GM11168 (cell line): ENCODE results near the gene ULK4.
"Not testable (repeated sequence)": the region's sequence is repeated elsewhere in the genome, so short reads cannot be mapped to it uniquely, and the experiment has no call there.

Experiments used
- in situ Hi-C: fragments of 300-500 bp; cut with MboI; formaldehyde crosslinking; loops from one replicate; pipeline ENCODE4 v1.12.0; 2022; ENCODE audit warnings: low sequenced_read_pairs; ENCODE audit not compliant: unreplicated experiment

ULK4 gene

DNA sequence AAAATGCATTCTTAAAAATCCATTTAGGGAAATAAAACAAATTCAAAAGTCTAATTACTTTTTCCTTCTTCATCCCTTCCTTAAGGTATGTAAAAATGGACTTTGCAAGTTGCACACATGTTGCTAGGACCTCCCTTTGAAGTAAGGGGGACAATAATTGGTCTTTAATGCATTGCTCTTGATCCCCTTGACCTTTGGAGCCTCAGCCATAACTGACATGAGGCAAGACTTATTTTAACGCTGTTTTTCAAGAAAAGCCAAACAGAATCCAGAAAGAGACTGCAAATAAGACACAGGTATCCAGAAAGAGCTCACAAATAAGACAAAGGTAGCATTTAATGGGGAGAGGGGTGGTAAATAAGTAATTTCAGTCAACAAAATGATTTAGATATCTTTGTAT, 301.4 kb downstream of the ULK4 start:
- in situ Hi-C loops = no loop called here

DNA sequence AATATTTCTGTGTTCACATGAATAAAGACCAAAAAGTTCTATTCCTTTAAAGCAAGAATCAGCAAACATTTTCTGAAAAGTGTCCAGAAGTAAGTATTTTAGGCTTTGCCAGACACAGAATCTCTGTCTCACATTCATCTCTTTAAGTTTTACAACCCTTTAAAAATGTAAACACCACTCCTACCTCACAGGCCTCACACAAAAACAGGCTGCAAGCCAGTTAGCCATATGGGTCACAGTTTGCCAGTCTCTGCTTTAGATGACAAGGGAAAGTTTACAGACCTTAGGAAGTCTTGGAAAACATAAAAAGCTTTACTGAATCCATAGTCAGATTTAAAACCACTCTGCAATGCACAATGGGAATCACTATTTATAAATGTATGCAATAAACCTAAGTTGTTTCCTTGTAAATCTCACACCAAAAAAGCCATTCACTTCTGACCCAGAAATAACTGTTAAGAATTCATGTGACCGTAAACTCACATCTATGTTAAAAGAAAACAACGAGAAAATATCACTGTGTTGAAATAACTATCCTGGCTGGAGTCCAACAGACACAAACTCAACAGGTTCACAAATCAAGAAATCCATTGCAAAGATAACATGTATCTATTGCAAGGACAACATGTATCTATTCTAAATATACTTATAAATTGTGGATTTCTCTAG, 308.2 kb downstream of the ULK4 start:
- in situ Hi-C loops = no loop called here

DNA sequence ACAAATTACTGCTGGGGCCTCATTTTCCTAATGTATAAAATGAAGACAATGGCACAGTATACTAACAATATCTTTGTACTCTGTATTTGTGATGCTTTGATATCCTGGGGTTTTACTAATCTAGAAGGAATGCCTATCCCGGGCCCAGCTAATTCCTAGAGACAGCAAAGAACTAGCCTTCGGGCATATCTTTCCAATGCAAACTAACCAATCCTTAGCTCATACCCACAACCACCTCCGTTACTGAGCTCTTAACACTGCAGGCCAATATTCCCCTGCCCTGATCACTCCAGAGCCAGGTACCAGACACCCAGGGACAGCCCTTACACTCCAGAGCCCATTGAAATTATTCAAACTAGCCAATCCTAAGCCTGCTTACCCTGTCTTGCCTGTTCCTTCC, 309.0 kb downstream of the ULK4 start:
- in situ Hi-C loops = no loop called here

DNA sequence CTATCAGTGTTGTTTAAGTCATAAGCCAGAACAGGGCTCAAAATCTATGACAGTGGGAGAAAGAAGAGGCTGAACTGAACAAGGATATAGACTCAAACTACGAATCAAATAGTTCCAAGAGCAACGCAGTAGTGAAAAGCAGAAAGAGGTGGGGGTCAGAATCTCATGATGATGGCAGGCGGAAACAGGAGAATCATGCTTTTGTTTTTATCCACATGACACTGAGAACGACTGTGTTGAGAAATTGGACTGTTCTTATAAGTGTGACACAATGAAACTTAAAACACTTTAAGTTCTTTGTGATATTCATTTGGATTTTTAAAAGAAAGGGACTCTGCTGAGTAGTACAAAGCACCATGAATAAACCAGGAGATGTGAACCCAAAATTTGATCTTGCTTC, 309.4 kb downstream of the ULK4 start:
- in situ Hi-C loops = no loop called here

DNA sequence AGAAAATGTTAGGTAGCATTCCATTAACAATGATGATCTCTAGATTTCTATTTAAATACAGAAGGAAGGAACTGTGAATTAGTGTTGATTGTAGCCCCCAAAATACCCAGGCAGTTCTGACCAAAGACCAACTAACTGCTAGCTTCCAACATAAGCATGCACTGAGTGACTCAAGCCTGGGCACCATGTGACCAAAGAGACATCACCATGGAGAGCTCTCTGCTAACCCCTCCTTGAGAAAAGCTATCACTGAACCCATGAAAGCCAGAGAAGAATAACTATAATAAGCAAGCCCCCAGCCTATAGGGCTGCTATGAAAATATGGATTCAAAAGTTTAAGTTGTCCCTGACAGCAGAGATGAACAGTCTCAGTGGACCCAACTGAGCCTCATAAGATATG, 310.2 kb downstream of the ULK4 start:
- in situ Hi-C loops = no loop called here

DNA sequence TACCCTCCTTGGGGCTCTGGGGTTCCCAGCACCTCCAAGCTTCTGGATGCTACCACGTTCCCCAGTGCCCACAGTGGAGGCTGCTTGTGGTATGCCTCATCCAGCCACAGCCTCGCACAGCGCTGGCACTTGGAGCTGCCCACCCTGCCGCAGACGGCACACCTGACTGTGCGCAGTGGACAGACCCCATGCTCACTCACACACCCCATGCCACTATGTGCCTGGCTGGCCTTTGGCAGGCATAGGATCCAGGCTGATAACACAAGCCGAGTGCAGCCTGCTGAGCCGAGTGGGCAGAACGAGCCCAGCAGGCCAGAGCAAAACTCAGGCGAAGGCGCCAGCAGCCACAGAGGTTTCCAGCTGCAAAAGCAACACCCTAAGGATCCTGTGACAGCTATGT, 311.5 kb downstream of the ULK4 start:
- in situ Hi-C loops = no loop called here

DNA sequence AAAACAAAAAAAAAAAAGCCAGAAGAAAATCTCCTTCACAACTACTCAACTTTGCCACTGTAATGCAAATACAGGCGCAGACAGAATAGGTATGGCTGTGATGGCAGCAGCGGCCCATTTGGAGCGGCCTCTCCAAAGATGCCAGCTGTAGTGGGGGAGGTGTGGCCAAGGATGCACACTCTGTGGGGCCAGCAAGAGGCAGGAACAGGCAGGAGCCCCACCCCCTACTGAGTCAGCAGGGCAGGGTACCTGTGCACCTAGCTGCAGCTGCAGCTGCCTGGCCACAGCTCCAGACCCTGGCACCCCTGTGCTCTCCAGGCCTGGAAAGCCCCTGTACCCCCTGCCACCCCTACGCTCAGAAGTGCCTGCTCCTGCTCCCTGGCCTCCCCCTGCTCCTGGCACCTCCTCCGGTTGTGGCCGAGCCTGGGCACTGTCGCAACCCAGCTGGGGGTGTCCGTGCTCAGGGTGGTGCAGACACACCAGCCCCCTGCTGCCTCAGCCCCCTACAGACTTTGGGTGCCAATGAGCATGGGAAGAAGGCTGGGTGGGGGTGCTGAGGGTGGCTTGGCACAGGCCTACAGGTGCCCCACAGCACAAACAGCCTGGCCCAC, 312.7 kb downstream of the ULK4 start:
- in situ Hi-C loops = no loop called here

DNA sequence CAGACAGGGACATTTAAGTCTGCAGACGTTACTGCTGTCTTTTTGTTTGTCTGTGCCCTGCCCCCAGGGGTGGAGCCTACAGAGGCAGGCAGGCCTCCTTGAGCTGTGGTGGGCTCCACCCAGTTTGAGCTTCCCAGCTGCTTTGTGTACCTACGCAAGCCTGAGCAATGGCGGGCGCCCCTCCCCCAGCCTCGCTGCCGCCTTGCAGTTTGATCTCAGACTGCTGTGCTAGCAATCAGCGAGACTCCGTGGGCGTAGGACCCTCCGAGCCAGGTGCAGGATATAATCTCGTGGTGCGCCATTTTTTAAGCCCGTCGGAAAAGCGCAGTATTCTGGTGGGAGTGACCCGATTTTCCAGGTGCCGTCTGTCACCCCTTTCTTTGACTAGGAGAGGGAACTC, 314.2 kb downstream of the ULK4 start:
- in situ Hi-C loops = not testable (repeated sequence)

DNA sequence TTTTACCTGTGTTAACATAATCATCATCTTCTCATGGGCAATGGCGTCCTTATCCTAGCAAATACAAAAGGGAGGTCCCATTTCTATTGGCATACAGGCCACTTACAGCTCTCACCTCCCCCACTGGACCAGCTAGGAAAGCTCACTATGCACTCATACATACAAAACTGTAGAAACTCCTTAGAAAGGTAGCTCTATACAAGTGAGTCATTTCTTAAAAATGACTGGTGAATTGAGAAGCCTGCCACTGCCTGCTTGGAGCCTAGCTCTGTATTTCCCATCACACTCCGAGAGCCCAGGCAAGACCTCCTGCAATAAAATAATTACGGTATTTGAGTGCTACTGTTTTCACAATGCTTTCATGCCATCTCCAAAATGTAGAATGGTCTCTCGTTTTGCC, 321.8 kb downstream of the ULK4 start:
- in situ Hi-C loops = no loop called here

DNA sequence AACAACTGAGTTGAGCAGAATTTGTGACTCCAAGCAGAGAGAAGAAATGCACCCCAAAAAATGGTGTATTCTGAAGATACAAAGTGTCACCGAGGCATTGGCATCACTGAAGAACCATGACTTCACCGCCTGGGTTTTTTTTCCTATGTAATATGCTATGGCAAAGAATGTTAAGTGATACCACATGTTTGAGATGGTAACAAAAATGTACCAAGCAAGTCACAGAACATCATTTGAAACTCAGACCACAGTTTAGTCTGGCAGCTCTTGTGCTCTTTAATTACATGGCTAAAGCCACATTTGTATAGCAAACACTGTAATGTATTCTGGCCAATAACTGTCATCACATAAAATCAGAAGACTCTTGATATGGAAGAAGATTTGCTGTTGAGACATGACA, 323.5 kb downstream of the ULK4 start:
- in situ Hi-C loops = no loop called here

DNA sequence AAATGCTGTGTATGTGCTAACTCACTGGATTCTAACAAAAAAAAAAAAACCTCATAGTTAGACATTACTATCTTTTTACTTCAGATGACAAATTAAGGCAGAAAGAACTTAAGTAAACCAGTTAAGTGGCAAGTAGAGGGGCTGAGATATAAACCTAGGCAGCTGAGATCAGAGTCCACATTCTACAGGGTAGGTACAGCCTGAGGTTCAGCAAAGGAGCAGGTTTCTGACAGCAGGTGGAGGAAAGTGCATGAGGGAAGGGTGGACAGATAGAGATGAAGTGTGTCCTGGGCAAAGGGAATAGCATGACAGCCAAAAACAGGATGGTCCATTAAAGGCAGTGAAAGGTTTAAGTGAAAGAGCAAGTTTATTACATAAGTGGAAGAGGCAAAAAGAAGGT, 329.2 kb downstream of the ULK4 start:
- in situ Hi-C loops = no loop called here

DNA sequence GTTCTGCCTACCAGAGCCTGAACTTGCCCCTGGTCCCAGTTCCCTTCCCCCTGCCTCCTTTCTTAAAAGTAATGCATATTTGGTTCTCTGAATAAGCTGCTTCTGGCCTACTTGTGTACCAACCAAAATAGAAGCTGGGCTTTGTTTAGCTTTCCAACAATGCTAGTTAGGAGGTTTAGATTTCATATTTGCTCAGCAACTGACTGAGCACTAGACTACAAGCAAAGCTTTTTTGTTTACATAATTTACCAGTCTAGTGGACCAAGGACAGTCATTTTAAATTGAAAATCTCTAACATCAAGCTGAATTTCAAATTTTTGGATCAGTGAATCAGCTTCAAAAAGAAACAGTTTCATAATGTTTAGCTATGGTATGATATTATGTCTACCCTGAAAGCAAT, 331.2 kb downstream of the ULK4 start:
- in situ Hi-C loops = no loop called here

DNA sequence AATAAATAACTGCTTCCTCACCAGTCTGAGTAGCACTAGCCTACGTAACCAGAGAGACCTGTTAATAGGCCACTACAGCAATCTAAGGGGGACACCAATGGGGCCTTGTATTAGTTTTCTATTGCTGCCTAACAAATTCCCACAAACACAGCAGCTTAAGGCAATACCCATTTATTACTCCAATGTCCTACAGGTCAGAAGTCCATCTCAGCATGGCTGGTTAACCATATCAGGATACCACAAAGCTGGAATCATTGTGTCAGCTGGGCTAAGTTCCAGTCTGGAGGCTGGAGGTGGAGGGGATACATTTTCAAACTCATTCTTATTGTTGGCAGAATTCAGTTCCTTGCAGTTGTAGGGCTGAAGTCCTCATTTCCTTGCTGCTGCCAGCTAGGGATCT, 331.9 kb downstream of the ULK4 start:
- in situ Hi-C loops = no loop called here

DNA sequence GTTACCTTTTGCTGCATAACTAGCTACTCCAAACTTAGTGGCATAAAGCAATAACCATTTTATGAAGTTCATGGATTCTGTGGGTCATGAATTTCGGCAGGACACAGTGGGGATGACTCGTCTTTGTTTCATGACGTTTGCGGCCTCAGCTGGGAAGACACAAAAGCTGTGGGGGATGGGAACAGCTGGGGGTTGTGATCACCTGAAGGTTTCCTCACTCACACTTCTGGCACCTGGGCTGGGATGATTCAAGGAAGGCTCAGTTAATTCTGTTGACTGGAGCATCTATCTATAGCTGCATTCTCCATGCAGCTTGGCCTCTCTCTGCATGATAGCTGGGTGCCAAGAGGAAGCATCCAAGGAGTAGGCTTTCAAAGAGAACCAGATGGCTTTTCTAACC, 332.8 kb downstream of the ULK4 start:
- in situ Hi-C loops = no loop called here

DNA sequence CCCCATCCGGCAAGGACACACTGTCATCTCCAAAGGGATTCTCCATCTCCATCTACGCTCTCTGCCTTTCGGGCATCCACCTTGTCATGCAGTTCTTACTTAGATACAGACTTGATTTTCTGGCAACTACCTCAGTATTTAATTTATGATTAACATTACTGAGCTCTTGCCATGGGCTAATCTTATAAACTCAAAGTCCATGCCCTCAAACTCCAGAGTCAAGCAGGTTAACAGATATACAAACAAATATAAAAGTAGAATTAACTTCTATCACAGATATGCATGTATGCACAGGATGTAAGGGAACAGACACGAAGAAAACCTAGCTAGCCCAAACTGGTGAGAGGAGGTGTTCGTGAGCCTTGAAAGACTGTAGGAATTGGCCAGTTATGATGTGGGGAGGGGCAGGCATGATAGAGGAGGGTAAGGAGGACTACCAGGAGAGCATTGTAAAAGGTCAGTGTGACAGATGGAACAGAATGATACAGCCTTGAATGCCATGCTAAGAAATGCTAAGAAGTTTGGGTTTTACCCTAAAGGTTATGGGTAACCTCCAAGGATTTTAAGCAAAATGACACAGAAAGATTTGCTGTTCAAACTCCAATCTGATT, 334.3 kb downstream of the ULK4 start:
- in situ Hi-C loops = no loop called here

DNA sequence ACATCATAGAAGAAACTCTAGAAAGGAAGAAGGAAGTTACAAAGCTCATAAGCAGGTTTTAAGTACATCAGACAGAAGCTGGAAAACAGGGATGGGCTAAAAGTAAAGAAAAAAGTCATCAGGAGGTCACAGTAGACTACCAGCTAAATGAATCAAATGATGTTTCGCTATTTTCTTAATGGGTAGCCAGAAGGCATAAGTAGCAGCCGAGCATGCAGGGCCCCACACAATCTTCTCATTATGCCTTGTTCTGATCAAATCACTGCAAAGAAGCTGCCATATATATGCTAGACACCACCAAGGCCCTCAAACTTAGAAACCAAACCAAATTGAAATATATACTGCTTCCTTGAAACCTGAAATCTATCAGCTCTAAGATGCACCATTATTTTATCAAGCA, 349.1 kb downstream of the ULK4 start:
- in situ Hi-C loops = no loop called here

DNA sequence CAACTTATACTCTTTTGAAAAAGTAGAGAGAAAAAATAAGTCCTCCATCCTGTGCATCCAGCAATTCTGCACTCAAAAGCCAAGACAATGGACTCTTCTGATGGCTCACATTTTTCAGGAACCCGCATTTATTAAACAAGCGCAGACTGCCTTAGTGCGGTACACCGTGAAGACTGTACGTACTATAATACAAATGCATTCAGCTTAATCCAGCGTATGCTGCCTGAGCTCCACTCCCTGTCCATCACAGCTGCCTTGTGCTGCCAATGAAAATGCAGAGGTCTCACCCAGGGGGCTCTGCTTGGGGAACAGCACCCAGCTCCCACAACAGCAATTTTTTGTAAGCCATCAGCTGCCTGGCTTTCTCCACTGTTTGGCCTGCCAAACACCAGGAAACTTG, 350.9 kb downstream of the ULK4 start:
- in situ Hi-C loops = no loop called here

DNA sequence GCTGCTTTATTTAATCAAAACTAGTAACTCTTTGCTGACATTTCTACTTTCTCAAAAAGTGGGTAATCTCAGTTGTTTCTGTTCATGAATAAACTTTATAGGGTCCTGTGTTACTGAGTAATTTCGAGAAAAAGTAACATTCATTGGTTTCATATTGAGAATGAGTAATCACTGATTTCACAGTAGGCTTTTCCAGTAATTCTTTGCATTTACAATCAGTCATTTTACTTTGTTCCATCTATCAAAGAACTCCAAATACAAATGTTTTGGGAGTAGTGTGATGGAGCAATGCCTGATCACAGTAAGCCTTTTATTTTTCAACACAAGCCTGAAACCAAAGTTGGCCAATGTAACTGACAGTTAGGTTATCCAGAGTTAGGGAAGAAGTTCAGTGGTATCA, 353.6 kb downstream of the ULK4 start:
- in situ Hi-C loops = no loop called here

DNA sequence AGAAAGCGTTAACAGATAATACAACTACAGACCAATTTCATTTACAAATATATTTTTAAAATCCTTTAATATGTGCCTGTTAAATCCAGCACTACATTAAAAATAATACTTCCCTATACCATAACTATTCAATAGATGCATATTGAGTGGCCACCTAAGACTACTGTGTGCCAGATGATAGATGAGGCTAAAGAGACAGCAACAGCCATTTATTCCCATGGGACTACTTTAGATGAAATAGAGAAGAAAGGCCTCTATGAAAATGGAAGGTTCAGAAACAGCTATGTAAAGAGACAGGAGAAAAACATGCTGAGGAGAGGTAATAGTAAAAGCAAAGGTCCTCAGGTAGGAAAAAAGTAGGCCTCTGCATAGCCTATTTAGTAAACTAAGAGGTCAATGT, 358.1 kb downstream of the ULK4 start:
- in situ Hi-C loops = no loop called here

DNA sequence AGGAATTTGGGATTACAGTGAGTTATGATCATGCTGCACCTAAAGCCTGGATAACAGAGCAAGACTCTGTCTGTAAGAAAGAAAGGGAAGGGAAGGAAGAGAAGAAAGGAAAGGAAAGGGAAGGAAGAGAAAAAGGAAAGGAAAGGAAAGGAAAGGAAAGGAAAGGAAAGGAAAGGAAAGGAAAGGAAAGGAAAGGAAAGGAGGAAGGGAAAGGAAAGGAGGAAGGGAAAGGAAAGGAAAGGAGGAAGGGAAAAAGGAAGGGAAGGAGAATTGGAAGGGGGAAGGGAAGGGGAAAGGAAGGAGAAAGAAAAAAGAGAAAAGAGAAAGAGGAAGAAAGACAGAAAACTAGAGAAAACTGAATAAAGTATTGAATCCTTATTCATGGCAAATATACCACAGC, 359.8 kb downstream of the ULK4 start:
- in situ Hi-C loops = no loop called here

DNA sequence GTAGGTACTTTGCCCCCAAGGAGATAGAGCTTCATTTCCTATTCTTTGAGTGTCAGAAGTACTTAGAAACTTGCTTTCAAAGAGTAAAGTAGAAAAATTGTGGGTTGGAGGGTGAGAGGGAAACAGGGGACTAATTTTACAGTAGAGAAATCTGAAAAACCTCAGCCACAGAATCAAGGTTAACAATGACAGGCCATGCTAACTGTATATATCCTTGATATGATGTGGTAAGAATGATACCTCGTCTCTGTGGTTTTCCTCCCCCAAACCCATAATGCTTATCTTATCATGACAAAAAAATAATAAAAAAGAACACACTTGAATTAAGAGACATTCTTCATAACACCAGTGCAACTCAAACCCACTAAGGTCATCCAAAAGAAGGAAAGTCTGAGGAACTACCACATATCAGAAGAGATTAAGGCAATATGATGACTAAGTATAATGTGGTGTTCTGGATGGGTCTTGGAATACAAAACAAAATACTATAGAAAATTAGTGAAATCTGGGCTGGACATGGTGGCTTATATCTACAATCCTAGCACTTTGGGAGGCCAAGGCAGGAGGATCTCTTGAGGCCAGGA, 360.4 kb downstream of the ULK4 start:
- in situ Hi-C loops = no loop called here

DNA sequence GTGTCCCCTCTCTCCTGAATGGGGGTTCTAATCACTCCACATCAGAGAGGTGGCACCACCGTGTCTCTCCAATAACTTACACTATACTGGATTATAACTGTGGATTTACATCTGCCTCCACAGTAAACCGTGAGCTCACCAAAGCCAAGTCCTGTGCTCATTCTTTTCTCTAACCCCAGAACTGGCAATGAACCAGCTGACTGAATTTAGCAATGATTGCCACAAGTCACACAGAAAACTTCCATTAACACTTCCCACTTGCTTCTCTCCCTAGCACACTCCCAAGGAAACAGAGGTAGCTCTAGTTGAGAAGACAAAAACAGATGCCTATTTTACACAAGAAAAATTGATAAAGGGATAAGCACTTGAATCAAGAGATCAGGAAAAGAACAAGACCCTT, 361.3 kb downstream of the ULK4 start:
- in situ Hi-C loops = no loop called here
